ENCODE results near the gene LAMC2. TPM values are rescaled to one million over a fixed set of nuclear protein-coding genes. Genes with fewer than 3 reads are reported as not detected.

Gene LAMC2
- total RNA-seq, 5 donors from 2014 or later (not counting 1 experiment from before 2014, with no cell fraction given) = 0.03 to 0.15 (median 0.09) TPM; not detected in 2

- no CpG with 5 or more reads among the region's 2 CpGs for WGBS (ENCODE audit: insufficient coverage)
- Histone ChIP-seq H3K9me3 (no peaks in the 10 kb centered on the region), H3K27ac (ENCODE audit: low read length) (no peak overlapping the region), H3K4me1 (ENCODE audit: control insufficient read depth in 1 of 2, extremely low read depth in 1 of 2, insufficient read depth in 2 of 2, low read length in 2 of 2) (no peaks in the 10 kb centered on the region), H3K36me3 (ENCODE audit: control insufficient read depth in 2 of 2, extremely low read depth in 1 of 2, insufficient read depth in 1 of 2, low read length in 1 of 2) (no peaks in the 10 kb centered on the region), H3K27me3 (replicated peaks in 1 of 2; ENCODE audit: control insufficient read depth in 2 of 2, extremely low read depth in 1 of 2, insufficient read depth in 2 of 2, low read length in 1 of 2) (peaks cover 0 to 5% of the 10 kb centered on the region in 2 experiments), H3K4me3 (ENCODE audit: control insufficient read depth in 1 of 2, extremely low read depth in 1 of 2, low read length in 1 of 2) (no peak overlapping the region)
- no peaks in the 10 kb centered on the region for H3K4me1 Mint-ChIP-seq
- H3K36me3 Mint-ChIP-seq = no peaks in the 10 kb centered on the region
- CTCF ChIA-PET = no interaction called here
- DNase-seq (no peak), ATAC-seq (replicated peaks in 1 of 4) (no peak)
- POLR2A ChIA-PET = no interaction called here
- no peaks in the 10 kb centered on the region for H3K9me3 Mint-ChIP-seq
- H3K4me3 Mint-ChIP-seq = no peak overlapping the region
- H3K27me3 Mint-ChIP-seq = peaks cover 2 to 3% of the 10 kb centered on the region in 2 donors
- no peak overlapping the region for H3K27ac Mint-ChIP-seq
These were observed 20.6 kb upstream of the LAMC2 start for GRCh38 chr1:183165456-183165855.

GRCh38 chr1:183166454-183166853 is 19.6 kb upstream of the LAMC2 start:
- no peaks in the 10 kb centered on the region for H3K4me1 Mint-ChIP-seq
- Histone ChIP-seq H3K36me3 (ENCODE audit: control insufficient read depth in 2 of 2, extremely low read depth in 1 of 2, insufficient read depth in 1 of 2, low read length in 1 of 2) (no peaks in the 10 kb centered on the region), H3K27me3 (replicated peaks in 1 of 2; ENCODE audit: control insufficient read depth in 2 of 2, extremely low read depth in 1 of 2, insufficient read depth in 2 of 2, low read length in 1 of 2) (peaks cover 0 to 2% of the 10 kb centered on the region in 2 experiments), H3K4me3 (ENCODE audit: control insufficient read depth in 1 of 2, extremely low read depth in 1 of 2, low read length in 1 of 2) (no peak overlapping the region), H3K4me1 (ENCODE audit: control insufficient read depth in 1 of 2, extremely low read depth in 1 of 2, insufficient read depth in 2 of 2, low read length in 2 of 2) (no peaks in the 10 kb centered on the region), H3K27ac (ENCODE audit: low read length) (no peak overlapping the region), H3K9me3 (no peaks in the 10 kb centered on the region)
- DNase-seq = no peak
- ATAC-seq (replicated peaks in 1 of 4) = no peak
- no peak overlapping the region for H3K4me3 Mint-ChIP-seq
- CTCF ChIA-PET = no interaction called here
- POLR2A ChIA-PET = no interaction called here
- H3K9me3 Mint-ChIP-seq = no peaks in the 10 kb centered on the region
- no peak overlapping the region for H3K27ac Mint-ChIP-seq
- WGBS (ENCODE audit: insufficient coverage) = no CpG with 5 or more reads among the region's 2 CpGs
- peaks cover 2 to 3% of the 10 kb centered on the region in 2 donors for H3K27me3 Mint-ChIP-seq
- no peaks in the 10 kb centered on the region for H3K36me3 Mint-ChIP-seq

GRCh38 chr1:183167676-183168075 is 18.4 kb upstream of the LAMC2 start:
- no peaks in the 10 kb centered on the region for H3K36me3 ChIP-seq (ENCODE audit: control insufficient read depth in 2 of 2, extremely low read depth in 1 of 2, insufficient read depth in 1 of 2, low read length in 1 of 2)
- ChIA-PET CTCF (interaction anchor here in 1 of 2 donors (0.6 kb wide), 1 partner anchor 724 kb away, joined by 4 read pairs; no protein-coding TSS in a partner anchor), POLR2A (no interaction called here)
- peaks cover 0 to 2% of the 10 kb centered on the region in 2 experiments for H3K27me3 ChIP-seq (replicated peaks in 1 of 2; ENCODE audit: control insufficient read depth in 2 of 2, extremely low read depth in 1 of 2, insufficient read depth in 2 of 2, low read length in 1 of 2)
- H3K4me3 Mint-ChIP-seq = no peak overlapping the region
- ATAC-seq (replicated peaks in 1 of 4) = no peak
- peaks cover 3 to 5% of the 10 kb centered on the region in 2 donors for H3K27me3 Mint-ChIP-seq
- H3K9me3 ChIP-seq = no peaks in the 10 kb centered on the region
- H3K4me1 Mint-ChIP-seq = no peaks in the 10 kb centered on the region
- no peak overlapping the region for H3K4me3 ChIP-seq (ENCODE audit: control insufficient read depth in 1 of 2, extremely low read depth in 1 of 2, low read length in 1 of 2)
- H3K4me1 ChIP-seq (ENCODE audit: control insufficient read depth in 1 of 2, extremely low read depth in 1 of 2, insufficient read depth in 2 of 2, low read length in 2 of 2) = no peaks in the 10 kb centered on the region
- H3K36me3 Mint-ChIP-seq = no peaks in the 10 kb centered on the region
- H3K9me3 Mint-ChIP-seq = no peaks in the 10 kb centered on the region
- no peak overlapping the region for H3K27ac Mint-ChIP-seq
- DNase-seq = no peak
- no peak overlapping the region for H3K27ac ChIP-seq (ENCODE audit: low read length)
- no CpG with 5 or more reads among the region's 1 CpG for WGBS (ENCODE audit: insufficient coverage)

GRCh38 chr1:183168308-183168707 is 17.8 kb upstream of the LAMC2 start:
- ChIA-PET POLR2A (no interaction called here), CTCF (interaction anchor here in 1 of 2 donors (0.6 kb wide), 2 partner anchors 725 to 749 kb away, joined by 3 to 4 read pairs; no protein-coding TSS in a partner anchor)
- no peak overlapping the region for H3K27ac Mint-ChIP-seq
- peaks cover 3 to 5% of the 10 kb centered on the region in 2 donors for H3K27me3 Mint-ChIP-seq
- Histone ChIP-seq H3K36me3 (ENCODE audit: control insufficient read depth in 2 of 2, extremely low read depth in 1 of 2, insufficient read depth in 1 of 2, low read length in 1 of 2) (no peaks in the 10 kb centered on the region), H3K27ac (ENCODE audit: low read length) (no peak overlapping the region), H3K4me3 (ENCODE audit: control insufficient read depth in 1 of 2, extremely low read depth in 1 of 2, low read length in 1 of 2) (no peak overlapping the region), H3K9me3 (no peaks in the 10 kb centered on the region), H3K4me1 (ENCODE audit: control insufficient read depth in 1 of 2, extremely low read depth in 1 of 2, insufficient read depth in 2 of 2, low read length in 2 of 2) (no peaks in the 10 kb centered on the region), H3K27me3 (replicated peaks in 1 of 2; ENCODE audit: control insufficient read depth in 2 of 2, extremely low read depth in 1 of 2, insufficient read depth in 2 of 2, low read length in 1 of 2) (peaks cover 0 to 2% of the 10 kb centered on the region in 2 experiments)
- H3K4me1 Mint-ChIP-seq = no peaks in the 10 kb centered on the region
- 64% methylated on average over 2 of the region's 3 CpGs for WGBS (ENCODE audit: insufficient coverage)
- no peak for DNase-seq
- H3K9me3 Mint-ChIP-seq = no peaks in the 10 kb centered on the region
- H3K36me3 Mint-ChIP-seq = no peaks in the 10 kb centered on the region
- H3K4me3 Mint-ChIP-seq = no peak overlapping the region
- ATAC-seq (replicated peaks in 1 of 4) = no peak

- no peaks in the 10 kb centered on the region for H3K4me1 Mint-ChIP-seq
- ChIA-PET POLR2A (no interaction called here), CTCF (interaction anchor here in 1 of 2 donors (0.5 kb wide), 1 partner anchor 69 kb away, joined by 3 read pairs; no protein-coding TSS in a partner anchor)
- ATAC-seq (replicated peaks in 1 of 4) = no peak
- Histone ChIP-seq H3K36me3 (ENCODE audit: control insufficient read depth in 2 of 2, extremely low read depth in 1 of 2, insufficient read depth in 1 of 2, low read length in 1 of 2) (no peaks in the 10 kb centered on the region), H3K27me3 (replicated peaks in 1 of 2; ENCODE audit: control insufficient read depth in 2 of 2, extremely low read depth in 1 of 2, insufficient read depth in 2 of 2, low read length in 1 of 2) (no peaks in the 10 kb centered on the region), H3K4me3 (ENCODE audit: control insufficient read depth in 1 of 2, extremely low read depth in 1 of 2, low read length in 1 of 2) (no peak overlapping the region), H3K4me1 (ENCODE audit: control insufficient read depth in 1 of 2, extremely low read depth in 1 of 2, insufficient read depth in 2 of 2, low read length in 2 of 2) (no peaks in the 10 kb centered on the region), H3K27ac (ENCODE audit: low read length) (no peak overlapping the region), H3K9me3 (no peaks in the 10 kb centered on the region)
- no peaks in the 10 kb centered on the region for H3K9me3 Mint-ChIP-seq
- H3K4me3 Mint-ChIP-seq = no peak overlapping the region
- H3K36me3 Mint-ChIP-seq = no peaks in the 10 kb centered on the region
- WGBS (ENCODE audit: insufficient coverage) = no CpG with 5 or more reads among the region's 2 CpGs
- H3K27me3 Mint-ChIP-seq = peaks cover 5 to 7% of the 10 kb centered on the region in 2 donors
- no peak overlapping the region for H3K27ac Mint-ChIP-seq
- DNase-seq = no peak
These were observed 12.2 kb upstream of the LAMC2 start for GRCh38 chr1:183173828-183174227.

- ChIA-PET POLR2A (no interaction called here), CTCF (no interaction called here)
- H3K36me3 ChIP-seq (ENCODE audit: control insufficient read depth in 2 of 2, extremely low read depth in 1 of 2, insufficient read depth in 1 of 2, low read length in 1 of 2) = no peaks in the 10 kb centered on the region
- 100% methylated on average over 1 of the region's 1 CpG for WGBS (ENCODE audit: insufficient coverage)
- H3K9me3 ChIP-seq = no peaks in the 10 kb centered on the region
- DNase-seq (no peak), ATAC-seq (replicated peaks in 1 of 4) (no peak)
- no peak overlapping the region for H3K27ac ChIP-seq (ENCODE audit: low read length)
- no peaks in the 10 kb centered on the region for H3K27me3 ChIP-seq (replicated peaks in 1 of 2; ENCODE audit: control insufficient read depth in 2 of 2, extremely low read depth in 1 of 2, insufficient read depth in 2 of 2, low read length in 1 of 2)
- no peak overlapping the region for H3K4me3 Mint-ChIP-seq
- H3K9me3 Mint-ChIP-seq = no peaks in the 10 kb centered on the region
- no peak overlapping the region for H3K4me3 ChIP-seq (ENCODE audit: control insufficient read depth in 1 of 2, extremely low read depth in 1 of 2, low read length in 1 of 2)
- H3K4me1 ChIP-seq (ENCODE audit: control insufficient read depth in 1 of 2, extremely low read depth in 1 of 2, insufficient read depth in 2 of 2, low read length in 2 of 2) = peaks cover 0 to under 1% of the 10 kb centered on the region in 2 experiments
- no peak overlapping the region for H3K27ac Mint-ChIP-seq
- no peaks in the 10 kb centered on the region for H3K36me3 Mint-ChIP-seq
- H3K4me1 Mint-ChIP-seq = peaks cover 4 to 5% (median 4%) of the 10 kb centered on the region in 3 donors
- peaks cover 3% of the 10 kb centered on the region in 2 donors for H3K27me3 Mint-ChIP-seq
These were observed 10.4 kb upstream of the LAMC2 start for GRCh38 chr1:183175631-183176030.

- POLR2A ChIA-PET = no interaction called here
- no peak overlapping the region for H3K27ac ChIP-seq (ENCODE audit: low read length)
- 100% methylated on average over 1 of the region's 7 CpGs for WGBS (ENCODE audit: insufficient coverage)
- no peaks in the 10 kb centered on the region for H3K27me3 ChIP-seq (replicated peaks in 1 of 2; ENCODE audit: control insufficient read depth in 2 of 2, extremely low read depth in 1 of 2, insufficient read depth in 2 of 2, low read length in 1 of 2)
- CTCF ChIA-PET = interaction anchor here in 1 of 2 donors (0.6 kb wide), 1 partner anchor 16 kb away, joined by 3 read pairs; no protein-coding TSS in a partner anchor
- H3K9me3 Mint-ChIP-seq = no peaks in the 10 kb centered on the region
- DNase-seq = no peak
- no peak overlapping the region for H3K4me3 Mint-ChIP-seq
- no peaks in the 10 kb centered on the region for H3K36me3 ChIP-seq (ENCODE audit: control insufficient read depth in 2 of 2, extremely low read depth in 1 of 2, insufficient read depth in 1 of 2, low read length in 1 of 2)
- no peak overlapping the region for H3K4me3 ChIP-seq (ENCODE audit: control insufficient read depth in 1 of 2, extremely low read depth in 1 of 2, low read length in 1 of 2)
- H3K36me3 Mint-ChIP-seq = no peaks in the 10 kb centered on the region
- H3K9me3 ChIP-seq = no peaks in the 10 kb centered on the region
- ATAC-seq (replicated peaks in 1 of 4) = no peak
- H3K4me1 Mint-ChIP-seq = peaks cover 7 to 10% (median 8%) of the 10 kb centered on the region in 3 donors
- peaks cover 0 to 3% of the 10 kb centered on the region in 2 experiments for H3K4me1 ChIP-seq (ENCODE audit: control insufficient read depth in 1 of 2, extremely low read depth in 1 of 2, insufficient read depth in 2 of 2, low read length in 2 of 2)
- H3K27ac Mint-ChIP-seq = no peak overlapping the region
- H3K27me3 Mint-ChIP-seq = peaks cover 0 to 3% of the 10 kb centered on the region in 2 donors
These were observed 7.5 kb upstream of the LAMC2 start for GRCh38 chr1:183178545-183178944.

All from T-cell (primary cell).